Measurements from ENCODE around the gene FAM107B. TPM values are rescaled to one million over a fixed set of nuclear protein-coding genes. Genes with fewer than 3 reads are reported as not detected.

Gene FAM107B
- total and polyA plus RNA-seq, 2 experiments from 2014 or later, result 3.4 to 5.2 TPM

DNA sequence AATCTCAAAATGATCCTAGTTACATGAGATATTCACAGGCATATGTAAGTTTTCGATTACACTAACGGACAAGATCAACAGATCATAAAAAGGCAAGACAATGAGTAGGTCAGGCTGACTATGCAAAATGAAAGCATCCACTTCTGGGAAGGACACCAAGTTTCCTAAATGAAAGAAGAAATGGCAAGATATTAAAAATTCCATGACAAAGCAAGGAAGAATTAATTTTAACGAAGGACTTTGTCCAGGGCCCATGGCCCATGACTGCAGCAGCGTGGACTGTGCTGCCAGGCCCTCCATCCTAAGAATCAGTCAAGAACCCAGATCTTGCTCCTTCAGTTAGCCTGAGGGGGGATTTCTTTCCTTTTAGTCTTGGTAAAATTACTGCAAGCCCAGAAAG is 261.6 kb downstream of the FAM107B start:
- H3K9me3 ChIP-seq (ENCODE audit: low read depth), result no peaks in the 10 kb centered on the region
- in situ Hi-C loops (cut with MboI), result loop anchor here (25.0 kb wide), 1 partner anchor 599 kb away; no protein-coding TSS in a partner anchor
- H3K4me3 ChIP-seq, result no peak overlapping the region
- no peak overlapping the region for H3K4me2 ChIP-seq (ENCODE audit: unreplicated experiment)
- H4K20me1 ChIP-seq (ENCODE audit: insufficient read depth), result no peaks in the 10 kb centered on the region
- H3K27me3 ChIP-seq (replicated peaks; ENCODE audit: insufficient read depth), result no peaks in the 10 kb centered on the region
- no peak overlapping the region for H3K27ac ChIP-seq
- H3K79me2 ChIP-seq (ENCODE audit: insufficient read depth), result no peaks in the 10 kb centered on the region
- no peak overlapping the region for H2AFZ ChIP-seq
- H3K4me1 ChIP-seq (ENCODE audit: insufficient read depth), result no peaks in the 10 kb centered on the region
- no peaks in the 10 kb centered on the region for H3K9me2 ChIP-seq (ENCODE audit: insufficient read depth)
- peak; percentile 32 for DNase-seq
- no peak overlapping the region for H3K9ac ChIP-seq
- no peaks in the 10 kb centered on the region for H3F3A ChIP-seq (ENCODE audit: insufficient read depth)
- TF ChIP-seq EZH2phosphoT487 (IDR thresholded peaks at IDR 0.05; ENCODE audit: insufficient read depth, low read depth) (no peak), EZH2 (IDR thresholded peaks at IDR 0.05; ENCODE audit: insufficient read depth, poor library complexity, severe bottlenecking) (no peak)
- WGBS, 2 experiments (ENCODE audit: low coverage in 1 of 2, low lambda C conversion rate in 2 of 2, missing lambda C conversion rate in 2 of 2), result 20 to 21% methylated on average over 4 of the region's 4 CpGs
- no peaks in the 10 kb centered on the region for H3K36me3 ChIP-seq (ENCODE audit: low read depth)

DNA sequence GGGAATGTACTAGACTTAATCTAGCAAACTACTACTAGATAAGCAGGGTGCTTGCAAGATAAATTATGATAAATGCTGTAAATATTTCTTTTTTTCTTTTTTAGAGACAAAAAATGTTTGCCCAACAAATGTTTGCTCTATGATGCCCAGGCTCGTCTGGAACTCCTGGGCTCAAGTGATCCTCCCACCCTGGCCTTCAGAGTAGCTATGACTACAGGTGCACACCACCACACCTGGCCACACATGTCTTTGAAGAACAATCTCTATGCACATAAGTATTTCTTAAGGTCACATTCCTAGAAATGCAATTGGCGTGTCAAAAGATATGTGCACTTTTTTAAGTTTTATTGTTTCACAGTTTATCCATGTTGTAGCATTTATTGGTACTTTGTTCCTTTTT is 264.4 kb downstream of the FAM107B start:
- Histone ChIP-seq H3K4me2 (ENCODE audit: unreplicated experiment) (no peak overlapping the region), H2AFZ (no peak overlapping the region), H4K20me1 (ENCODE audit: insufficient read depth) (no peaks in the 10 kb centered on the region), H3K4me3 (no peak overlapping the region), H3K79me2 (ENCODE audit: insufficient read depth) (no peaks in the 10 kb centered on the region), H3K9me3 (ENCODE audit: low read depth) (no peaks in the 10 kb centered on the region), H3K27ac (no peak overlapping the region), H3K9ac (no peak overlapping the region), H3K4me1 (ENCODE audit: insufficient read depth) (no peaks in the 10 kb centered on the region), H3F3A (ENCODE audit: insufficient read depth) (no peaks in the 10 kb centered on the region), H3K27me3 (replicated peaks; ENCODE audit: insufficient read depth) (no peaks in the 10 kb centered on the region), H3K9me2 (ENCODE audit: insufficient read depth) (no peaks in the 10 kb centered on the region), H3K36me3 (ENCODE audit: low read depth) (no peaks in the 10 kb centered on the region)
- TF ChIP-seq EZH2phosphoT487 (IDR thresholded peaks at IDR 0.05; ENCODE audit: insufficient read depth, low read depth) (no peak), EZH2 (IDR thresholded peaks at IDR 0.05; ENCODE audit: insufficient read depth, poor library complexity, severe bottlenecking) (no peak)
- no peak for DNase-seq
- in situ Hi-C loops (cut with MboI), result loop anchor here (25.0 kb wide), 1 partner anchor 602 kb away; no protein-coding TSS in a partner anchor
- 71 to 72% methylated on average over 2 of the region's 2 CpGs for WGBS, 2 experiments (ENCODE audit: low coverage in 1 of 2, low lambda C conversion rate in 2 of 2, missing lambda C conversion rate in 2 of 2)

DNA sequence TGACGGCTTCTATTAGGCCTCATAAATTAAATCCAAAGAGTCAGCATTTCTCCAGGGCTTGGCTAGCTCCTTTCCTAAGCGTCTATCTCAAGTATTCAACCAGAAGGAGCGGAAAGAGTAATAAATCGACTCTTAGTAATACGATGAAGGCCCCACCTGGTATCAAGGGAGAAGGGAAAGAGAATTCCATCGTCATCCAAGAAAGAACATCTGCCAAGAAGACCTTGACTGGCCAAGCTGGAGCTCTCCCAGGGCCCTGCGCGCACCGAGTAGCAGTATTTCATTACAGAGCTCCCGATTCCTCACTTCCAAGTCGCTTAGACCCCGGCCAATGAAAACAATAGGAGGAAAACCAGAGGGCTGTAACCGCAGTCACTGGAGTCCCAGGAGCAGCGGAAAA is 266.0 kb downstream of the FAM107B start:
- in situ Hi-C loops (cut with MboI), result loop anchor here (25.0 kb wide), 1 partner anchor 604 kb away; no protein-coding TSS in a partner anchor
- no peak overlapping the region for H3K4me3 ChIP-seq
- H3F3A ChIP-seq (ENCODE audit: insufficient read depth), result no peaks in the 10 kb centered on the region
- no peaks in the 10 kb centered on the region for H3K9me3 ChIP-seq (ENCODE audit: low read depth)
- no peaks in the 10 kb centered on the region for H3K9me2 ChIP-seq (ENCODE audit: insufficient read depth)
- H3K27ac ChIP-seq, result no peak overlapping the region
- 93 to 94% methylated on average over 14 of the region's 14 CpGs for WGBS, 2 experiments (ENCODE audit: low coverage in 1 of 2, low lambda C conversion rate in 2 of 2, missing lambda C conversion rate in 2 of 2)
- no peak overlapping the region for H3K4me2 ChIP-seq (ENCODE audit: unreplicated experiment)
- no peaks in the 10 kb centered on the region for H3K36me3 ChIP-seq (ENCODE audit: low read depth)
- H3K4me1 ChIP-seq (ENCODE audit: insufficient read depth), result no peaks in the 10 kb centered on the region
- TF ChIP-seq EZH2 (IDR thresholded peaks at IDR 0.05; ENCODE audit: insufficient read depth, poor library complexity, severe bottlenecking) (no peak), EZH2phosphoT487 (IDR thresholded peaks at IDR 0.05; ENCODE audit: insufficient read depth, low read depth) (no peak)
- no peak overlapping the region for H2AFZ ChIP-seq
- no peaks in the 10 kb centered on the region; the same call in 1 of the 2 replicates for H3K27me3 ChIP-seq (replicated peaks; ENCODE audit: insufficient read depth)
- no peak for DNase-seq
- no peak overlapping the region for H3K9ac ChIP-seq
- no peaks in the 10 kb centered on the region for H3K79me2 ChIP-seq (ENCODE audit: insufficient read depth)
- H4K20me1 ChIP-seq (ENCODE audit: insufficient read depth), result no peaks in the 10 kb centered on the region

DNA sequence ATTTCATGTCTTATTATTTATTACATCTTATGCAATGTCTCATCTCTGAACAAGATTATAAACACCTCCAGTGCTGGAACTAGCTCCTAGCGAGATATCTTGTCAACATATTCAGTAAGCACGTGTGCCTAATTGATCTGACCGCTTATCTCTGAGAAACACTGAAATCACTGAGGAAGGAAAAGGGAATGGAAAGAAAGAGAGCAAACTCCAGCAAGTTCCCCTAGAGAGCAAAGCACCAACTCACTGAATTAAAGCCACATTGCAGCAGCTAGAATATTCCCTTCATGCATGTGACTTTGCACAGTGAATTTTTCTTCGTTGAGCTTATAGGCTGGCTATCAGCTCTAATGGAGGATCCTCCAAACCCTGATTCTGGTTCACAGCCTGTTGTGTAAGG is 266.9 kb downstream of the FAM107B start:
- no peaks in the 10 kb centered on the region for H3K36me3 ChIP-seq (ENCODE audit: low read depth)
- no peak overlapping the region for H3K4me2 ChIP-seq (ENCODE audit: unreplicated experiment)
- no peak for DNase-seq
- H3K9me2 ChIP-seq (ENCODE audit: insufficient read depth), result no peaks in the 10 kb centered on the region
- H3K4me1 ChIP-seq (ENCODE audit: insufficient read depth), result no peaks in the 10 kb centered on the region
- H3K9me3 ChIP-seq (ENCODE audit: low read depth), result no peaks in the 10 kb centered on the region
- H3K27ac ChIP-seq, result no peak overlapping the region
- no peak for TF ChIP-seq EZH2 (IDR thresholded peaks at IDR 0.05; ENCODE audit: insufficient read depth, poor library complexity, severe bottlenecking)
- TF ChIP-seq EZH2phosphoT487 (IDR thresholded peaks at IDR 0.05; ENCODE audit: insufficient read depth, low read depth), result no peak
- no peaks in the 10 kb centered on the region for H3F3A ChIP-seq (ENCODE audit: insufficient read depth)
- no peak overlapping the region for H3K9ac ChIP-seq
- H3K4me3 ChIP-seq, result no peak overlapping the region
- no peaks in the 10 kb centered on the region for H3K79me2 ChIP-seq (ENCODE audit: insufficient read depth)
- WGBS, 2 experiments (ENCODE audit: low coverage in 1 of 2, low lambda C conversion rate in 2 of 2, missing lambda C conversion rate in 2 of 2), result 79 to 83% methylated on average over 4 of the region's 4 CpGs
- no peak overlapping the region for H2AFZ ChIP-seq
- H4K20me1 ChIP-seq (ENCODE audit: insufficient read depth), result no peaks in the 10 kb centered on the region
- in situ Hi-C loops (cut with MboI), result loop anchor here (25.0 kb wide), 1 partner anchor 605 kb away; no protein-coding TSS in a partner anchor
- no peaks in the 10 kb centered on the region; the same call in 1 of the 2 replicates for H3K27me3 ChIP-seq (replicated peaks; ENCODE audit: insufficient read depth)

Data from GM23248 (cell line).